Testis (tissue), 3 donors: ENCODE data around the gene KCNJ10. TPM values are rescaled to one million over a fixed set of nuclear protein-coding genes. Genes with fewer than 3 reads are reported as not detected.

Source experiments
- DNase-seq: peaks from one replicate; pipeline ENCODE4 v3.0.0-alpha.2; 2019
- H3K27ac ChIP-seq, 2 donors: fragments of 200-600 bp; sonication (generic); one replicate each; pipeline ENCODE4 v1.5.1; 2019
- H3K27me3 ChIP-seq: fragments of 200-600 bp; sonication (generic); one replicate; pipeline ENCODE4 v1.5.1; 2019
- H3K36me3 ChIP-seq: fragments of 200-600 bp; sonication (generic); one replicate; pipeline ENCODE4 v1.5.1; 2017; ENCODE audit warnings: low read depth; ENCODE audit errors: missing control alignments
- H3K4me1 ChIP-seq: fragments of 200-600 bp; sonication (generic); one replicate; pipeline ENCODE4 v1.5.1; 2019
- H3K4me3 ChIP-seq, 2 donors: fragments of 200-600 bp; sonication (generic); one replicate each; pipeline ENCODE4 v1.5.1; 2017 to 2019
- H3K9me3 ChIP-seq: fragments of 200-600 bp; sonication (generic); one replicate; pipeline ENCODE4 v1.5.1; 2017
- POLR2A ChIP-seq: fragments of 450-650 bp; IDR thresholded peaks from one replicate; pipeline ENCODE4 v1.6.1; 2017; ENCODE audit warnings: antibody characterized with exemption, mild to moderate bottlenecking, moderate library complexity
- WGBS, 2 donors: methylation state at CpG; one replicate each; pipeline ENCODE4 v1.1.5; 2018; 5-methylcytosine and 5-hydroxymethylcytosine counted together
- intact Hi-C: fragments of 100-400 bp; cut with DNase I; formaldehyde crosslinking; loops from one replicate; pipeline ENCODE4 v1.15.1; 2023; ENCODE audit warnings: low total_unique reads
- polyA plus RNA-seq: library from polyadenylated mRNA; stranded (reverse); fragments of 350-450 nt; fragmentation: Illumina TruSeq; extraction: RNeasy Lipid Tissue Mini Kit (QIAGEN cat#74804); gene quantifications from one replicate; pipeline ENCODE4 v1.2.3, GENCODE V29; 2014; ENCODE audit warnings: low read depth, low replicate concordance; ENCODE audit not compliant: insufficient read depth
- total RNA-seq, 2 donors: library from RNA; depleted of rRNA; stranded (reverse); fragments of >200 nt; gene quantifications; one replicate each; pipeline ENCODE4 v1.2.3, GENCODE V29; 2016
- TF ChIP-seq, protein P1 (sequence below), 3 experiments: fragments of 450-650 bp in 2 of 3; fragments of 200-600 bp in 1 of 3; sonication (generic) in 1 of 3; IDR thresholded peaks; one replicate each; pipeline ENCODE4 v1.5.1; 2016 to 2019; ENCODE audit warnings: antibody characterized with exemption in 3 of 3, mild to moderate bottlenecking in 2 of 3, moderate library complexity in 1 of 3

KCNJ10 gene
- total and polyA plus RNA-seq, 3 donors from 2014 or later = 0.79 to 1.9 (median 1.5) TPM

DNA sequence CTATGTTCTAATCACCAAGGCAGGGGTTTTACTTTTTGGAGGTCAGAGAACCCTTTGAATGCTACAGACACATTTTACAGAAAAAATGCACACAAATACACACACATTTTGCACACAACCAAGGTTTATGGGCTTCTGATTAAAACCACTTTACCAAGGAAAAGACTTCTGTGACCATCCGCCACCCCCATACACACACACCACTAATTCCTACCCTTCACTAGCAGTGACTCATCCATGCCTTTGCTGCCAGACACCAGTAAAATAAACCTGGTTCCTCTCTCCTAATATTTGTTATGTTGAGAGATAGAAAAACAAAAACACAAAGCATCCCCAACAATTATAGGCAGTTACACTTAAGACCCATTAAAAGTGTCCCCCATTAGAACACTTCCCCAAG is 51.1 kb downstream of the KCNJ10 start:
- no peaks in the 10 kb centered on the region for H3K36me3 ChIP-seq
- H3K9me3 ChIP-seq = no peaks in the 10 kb centered on the region
- no peaks in the 10 kb centered on the region for H3K27me3 ChIP-seq
- no peak for DNase-seq
- TF ChIP-seq, protein P1, sequence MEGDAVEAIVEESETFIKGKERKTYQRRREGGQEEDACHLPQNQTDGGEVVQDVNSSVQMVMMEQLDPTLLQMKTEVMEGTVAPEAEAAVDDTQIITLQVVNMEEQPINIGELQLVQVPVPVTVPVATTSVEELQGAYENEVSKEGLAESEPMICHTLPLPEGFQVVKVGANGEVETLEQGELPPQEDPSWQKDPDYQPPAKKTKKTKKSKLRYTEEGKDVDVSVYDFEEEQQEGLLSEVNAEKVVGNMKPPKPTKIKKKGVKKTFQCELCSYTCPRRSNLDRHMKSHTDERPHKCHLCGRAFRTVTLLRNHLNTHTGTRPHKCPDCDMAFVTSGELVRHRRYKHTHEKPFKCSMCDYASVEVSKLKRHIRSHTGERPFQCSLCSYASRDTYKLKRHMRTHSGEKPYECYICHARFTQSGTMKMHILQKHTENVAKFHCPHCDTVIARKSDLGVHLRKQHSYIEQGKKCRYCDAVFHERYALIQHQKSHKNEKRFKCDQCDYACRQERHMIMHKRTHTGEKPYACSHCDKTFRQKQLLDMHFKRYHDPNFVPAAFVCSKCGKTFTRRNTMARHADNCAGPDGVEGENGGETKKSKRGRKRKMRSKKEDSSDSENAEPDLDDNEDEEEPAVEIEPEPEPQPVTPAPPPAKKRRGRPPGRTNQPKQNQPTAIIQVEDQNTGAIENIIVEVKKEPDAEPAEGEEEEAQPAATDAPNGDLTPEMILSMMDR (IDR thresholded peaks at IDR 0.05) = no peak
- TF ChIP-seq POLR2A = no peak
- WGBS, 2 donors = 71 to 90% methylated on average over 1 of the region's 1 CpG
- no peaks in the 10 kb centered on the region for H3K4me1 ChIP-seq
- intact Hi-C loops = no loop called here
- H3K4me3 ChIP-seq = no peak overlapping the region
- no peak overlapping the region for H3K27ac ChIP-seq

- TF ChIP-seq, protein P1 (IDR thresholded peaks at IDR 0.05) = no peak
- TF ChIP-seq POLR2A = no peak
- WGBS, 2 donors = 69 to 79% methylated on average over 3 of the region's 3 CpGs
Observed at GRCh38 chr1:160018347-160018746, 51.6 kb downstream of the KCNJ10 start.

DNA sequence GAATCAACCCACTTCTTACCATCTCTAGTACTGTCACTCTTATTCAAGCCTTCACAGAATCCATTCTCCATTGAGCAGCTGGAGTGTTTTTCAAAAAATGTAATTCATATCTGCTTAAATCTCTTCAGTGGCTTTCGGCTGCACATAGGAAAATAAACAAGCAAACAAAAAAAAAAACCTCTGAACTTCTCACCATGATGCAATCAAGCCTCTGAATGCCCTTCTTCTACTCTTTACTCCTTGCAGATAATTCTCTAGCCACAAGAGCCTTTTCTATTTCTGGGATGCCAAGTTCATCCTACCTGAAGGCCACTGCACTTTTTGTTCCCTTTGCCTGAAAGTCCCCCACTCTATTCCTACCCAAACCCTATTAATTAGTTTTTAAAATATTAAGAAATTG is 52.4 kb downstream of the KCNJ10 start:
- H3K36me3 ChIP-seq = no peaks in the 10 kb centered on the region
- no peak overlapping the region for H3K27ac ChIP-seq
- no peaks in the 10 kb centered on the region for H3K4me1 ChIP-seq
- no peaks in the 10 kb centered on the region for H3K27me3 ChIP-seq
- no peak overlapping the region for H3K4me3 ChIP-seq
- no peak for TF ChIP-seq POLR2A
- TF ChIP-seq, protein P1 (IDR thresholded peaks at IDR 0.05) = no peak
- intact Hi-C loops = no loop called here
- no peaks in the 10 kb centered on the region for H3K9me3 ChIP-seq
- 73% methylated on average over 1 of the region's 1 CpG for WGBS, 2 donors
- DNase-seq = no peak

More at GRCh38 chr1:160018347-160018746, 51.6 kb downstream of the KCNJ10 start:
- Histone ChIP-seq H3K27ac (no peak overlapping the region), H3K4me1 (no peaks in the 10 kb centered on the region), H3K27me3 (no peaks in the 10 kb centered on the region), H3K9me3 (no peaks in the 10 kb centered on the region), H3K36me3 (no peaks in the 10 kb centered on the region), H3K4me3 (no peak overlapping the region)
- no peak for DNase-seq
- intact Hi-C loops = no loop called here

DNA sequence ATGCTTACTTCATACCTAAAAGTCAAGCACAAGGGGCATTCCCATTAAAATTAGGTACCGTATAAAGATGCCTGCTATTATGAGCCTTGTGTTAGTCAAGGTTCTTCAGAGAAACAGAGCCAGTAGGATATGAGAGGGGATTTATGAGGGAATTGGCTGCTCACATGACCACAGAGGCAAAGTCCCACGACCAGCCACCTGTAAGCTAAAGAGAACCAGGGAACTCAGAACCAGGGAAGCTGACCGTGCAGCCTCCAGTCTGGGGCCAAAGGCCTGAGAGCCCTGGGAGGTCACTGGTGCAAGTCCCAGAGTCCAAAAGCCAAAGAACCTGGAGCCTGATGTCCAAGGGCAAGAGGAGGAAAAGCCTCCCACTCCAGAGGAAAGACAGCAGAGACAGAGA is 58.2 kb downstream of the KCNJ10 start:
- intact Hi-C loops = no loop called here
- H3K4me3 ChIP-seq = no peak overlapping the region
- no peaks in the 10 kb centered on the region for H3K36me3 ChIP-seq
- H3K4me1 ChIP-seq = no peaks in the 10 kb centered on the region
- H3K27ac ChIP-seq = no peak overlapping the region
- H3K9me3 ChIP-seq = no peaks in the 10 kb centered on the region
- WGBS, 2 donors = 78 to 82% methylated on average over 3 of the region's 3 CpGs
- DNase-seq = no peak
- TF ChIP-seq, protein P1 (IDR thresholded peaks at IDR 0.05) = no peak
- no peak for TF ChIP-seq POLR2A
- no peaks in the 10 kb centered on the region for H3K27me3 ChIP-seq

GRCh38 chr1:160009801-160010200 is 60.2 kb downstream of the KCNJ10 start:
- Histone ChIP-seq H3K4me1 (no peaks in the 10 kb centered on the region), H3K9me3 (no peaks in the 10 kb centered on the region), H3K36me3 (no peaks in the 10 kb centered on the region), H3K4me3 (no peak overlapping the region), H3K27ac (no peak overlapping the region), H3K27me3 (no peaks in the 10 kb centered on the region)
- WGBS, 2 donors = 57 to 69% methylated on average over 2 of the region's 2 CpGs
- intact Hi-C loops = no loop called here
- no peak for TF ChIP-seq POLR2A
- TF ChIP-seq, protein P1 (IDR thresholded peaks at IDR 0.05) = no peak
- no peak for DNase-seq
